H4 (cell line): ENCODE data around the gene GPC5. TPM values are rescaled to one million over a fixed set of nuclear protein-coding genes. Genes with fewer than 3 reads are reported as not detected.

Experiments used
- DNase-seq: peaks from one replicate; pipeline ENCODE4 v3.0.0-alpha.2; 2015; ENCODE audit warnings: low spot score
- total RNA-seq: library from RNA; depleted of rRNA; stranded (reverse); fragments of >200 nt; shearing (Covaris generic); gene quantifications from 2 replicates; pipeline ENCODE4 v1.2.3, GENCODE V29; 2014

Gene GPC5
- total RNA-seq, 1 experiment from 2014 or later: 1.5 TPM

- DNase-seq: no peak
These were observed 139.0 kb downstream of the GPC5 start for GRCh38 chr13:91537376-91537775.

- no peak for DNase-seq
These were observed 141.1 kb downstream of the GPC5 start for GRCh38 chr13:91539286-91540157.

DNA sequence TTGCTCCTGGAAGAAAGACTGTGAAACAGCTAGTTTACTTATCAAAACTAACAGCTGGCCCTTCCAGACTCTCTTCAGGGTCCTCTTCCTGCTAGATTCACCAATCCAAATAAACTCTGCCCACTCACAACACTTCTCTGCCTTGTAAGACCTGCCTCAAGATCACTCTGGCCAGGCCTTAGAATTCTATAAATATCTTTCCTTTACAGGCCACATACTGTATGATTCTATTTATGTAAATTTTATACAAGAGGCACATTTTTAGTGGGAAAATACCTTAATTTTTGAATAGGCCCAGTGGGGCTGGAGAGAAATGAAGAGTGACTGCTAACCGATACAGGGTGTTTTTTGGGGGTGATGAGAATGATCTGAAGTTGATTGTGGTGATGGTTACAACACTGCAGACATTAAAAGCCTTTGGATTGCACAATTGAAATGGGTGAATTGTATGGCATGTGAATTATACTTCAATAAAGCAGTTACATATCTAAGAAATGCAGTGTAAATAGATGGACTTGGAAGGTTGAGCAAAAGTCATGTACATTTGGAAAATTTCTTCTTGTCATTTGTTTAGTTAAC is 141.8 kb downstream of the GPC5 start:
- no peak for DNase-seq

DNA sequence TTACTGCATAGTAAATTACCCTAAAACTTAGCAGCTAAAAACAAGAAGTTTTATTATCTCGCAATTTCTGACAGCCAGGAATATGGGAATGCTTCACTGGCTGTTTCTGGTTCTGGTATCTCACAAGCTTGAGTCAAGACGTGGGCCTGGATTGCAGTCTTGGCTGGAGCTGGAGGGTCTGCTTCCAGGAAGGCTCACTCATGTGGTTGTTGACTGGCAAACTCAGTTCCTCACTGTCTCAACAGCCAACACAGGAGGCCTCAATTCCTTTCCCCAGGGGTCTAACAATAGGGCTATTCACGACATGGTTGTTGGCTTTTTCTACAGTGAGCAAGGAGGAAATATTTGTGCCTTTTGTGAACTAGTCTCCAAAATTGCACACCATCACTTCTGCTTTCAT is 146.3 kb downstream of the GPC5 start:
- no peak for DNase-seq

DNA sequence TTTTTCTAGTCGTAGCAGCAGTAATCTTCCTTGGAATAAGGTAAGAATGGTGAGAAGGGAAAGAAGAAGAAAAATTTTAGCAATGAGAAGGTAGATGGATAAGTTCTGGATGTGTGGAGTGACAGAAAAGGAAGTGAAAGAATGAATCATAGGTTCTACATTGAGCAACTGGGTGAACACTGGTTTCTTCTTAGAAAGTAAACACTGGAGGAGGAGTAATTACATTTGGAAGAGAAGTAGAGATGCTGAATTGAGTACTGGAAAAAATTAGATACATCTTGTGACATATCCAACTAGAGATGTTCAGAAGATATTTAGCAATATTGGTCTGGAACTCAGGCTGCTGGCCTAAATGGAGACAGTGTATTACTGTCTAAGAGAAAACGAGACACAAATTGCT is 148.5 kb downstream of the GPC5 start:
- DNase-seq: peak; percentile 3

DNA sequence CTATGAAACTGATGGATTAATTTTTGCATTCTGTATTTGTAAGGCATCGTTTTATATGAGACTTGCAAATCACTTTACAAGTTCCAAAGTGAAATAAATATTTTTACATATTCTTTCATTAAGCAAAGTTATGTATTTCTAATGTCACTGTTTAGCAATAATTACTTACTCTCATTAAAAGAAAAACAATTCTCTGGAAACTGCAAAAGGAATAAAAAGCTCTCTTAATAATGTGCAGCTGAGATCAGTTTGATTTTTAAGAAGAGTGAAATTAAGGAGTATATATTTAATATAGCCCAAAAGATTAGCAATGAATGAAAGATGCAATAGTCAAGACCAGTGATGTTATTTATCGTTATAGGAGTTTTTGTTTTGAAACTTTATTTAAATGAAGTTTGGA is 155.2 kb downstream of the GPC5 start:
- DNase-seq: no peak

DNA sequence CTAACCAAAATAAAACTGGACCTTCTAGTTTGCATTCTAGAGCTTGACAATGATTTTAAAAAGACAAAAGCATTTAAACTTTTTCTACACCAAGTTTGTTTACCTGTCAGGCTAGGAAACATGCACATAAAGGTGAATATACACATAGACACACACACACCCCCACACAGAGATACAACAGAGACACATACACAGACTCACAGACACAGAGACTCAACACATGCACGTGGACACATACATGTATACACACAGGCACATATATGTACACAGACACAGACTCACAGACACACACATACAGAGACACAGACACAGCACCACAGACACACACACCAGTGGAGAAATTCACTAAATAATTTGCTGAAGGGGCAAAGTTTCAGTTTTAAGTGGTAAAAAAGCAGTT is 155.7 kb downstream of the GPC5 start:
- DNase-seq: no peak

- DNase-seq: no peak
These were observed 159.1 kb downstream of the GPC5 start for GRCh38 chr13:91557328-91558090.

DNA sequence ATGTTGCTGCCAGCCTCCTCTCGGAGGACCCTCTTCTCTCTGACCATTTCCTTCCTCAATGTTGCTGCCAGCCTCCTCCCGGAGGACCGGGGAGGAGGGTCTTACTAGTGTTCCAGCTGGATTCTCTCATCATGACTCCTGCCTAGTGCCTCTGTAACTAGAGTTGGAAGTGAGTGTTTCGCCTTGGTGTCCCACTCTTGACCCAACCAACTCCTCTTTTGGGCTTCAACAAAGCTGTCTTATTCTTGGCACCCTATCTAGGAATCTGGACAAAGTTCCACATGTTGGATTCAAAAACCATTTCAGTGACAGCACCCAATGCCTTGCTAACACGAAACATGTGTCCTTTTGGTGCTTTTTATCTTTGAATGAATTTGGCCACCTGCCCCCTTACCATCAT is 165.4 kb downstream of the GPC5 start:
- DNase-seq: no peak

GRCh38 chr13:91564396-91564795 is 166.0 kb downstream of the GPC5 start:
- no peak for DNase-seq

DNA sequence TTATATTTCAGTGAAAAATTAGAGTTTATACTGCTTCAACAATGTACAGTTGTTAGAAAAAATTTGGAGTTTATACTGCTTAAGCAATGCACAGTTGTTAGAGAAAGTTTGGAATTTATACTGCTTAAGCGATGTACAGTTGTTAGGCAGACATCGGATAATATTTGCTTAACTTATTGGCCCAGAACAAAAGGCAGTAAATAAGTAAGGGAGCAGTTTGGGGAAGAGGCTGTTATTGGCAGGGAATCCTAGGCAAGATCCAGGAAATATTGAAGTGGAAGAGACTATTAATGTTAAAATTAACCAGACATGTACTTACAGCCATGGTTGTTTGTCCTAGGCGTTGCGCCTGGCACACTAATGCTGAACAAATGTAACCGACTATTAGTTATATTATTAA is 166.9 kb downstream of the GPC5 start:
- DNase-seq: no peak

DNA sequence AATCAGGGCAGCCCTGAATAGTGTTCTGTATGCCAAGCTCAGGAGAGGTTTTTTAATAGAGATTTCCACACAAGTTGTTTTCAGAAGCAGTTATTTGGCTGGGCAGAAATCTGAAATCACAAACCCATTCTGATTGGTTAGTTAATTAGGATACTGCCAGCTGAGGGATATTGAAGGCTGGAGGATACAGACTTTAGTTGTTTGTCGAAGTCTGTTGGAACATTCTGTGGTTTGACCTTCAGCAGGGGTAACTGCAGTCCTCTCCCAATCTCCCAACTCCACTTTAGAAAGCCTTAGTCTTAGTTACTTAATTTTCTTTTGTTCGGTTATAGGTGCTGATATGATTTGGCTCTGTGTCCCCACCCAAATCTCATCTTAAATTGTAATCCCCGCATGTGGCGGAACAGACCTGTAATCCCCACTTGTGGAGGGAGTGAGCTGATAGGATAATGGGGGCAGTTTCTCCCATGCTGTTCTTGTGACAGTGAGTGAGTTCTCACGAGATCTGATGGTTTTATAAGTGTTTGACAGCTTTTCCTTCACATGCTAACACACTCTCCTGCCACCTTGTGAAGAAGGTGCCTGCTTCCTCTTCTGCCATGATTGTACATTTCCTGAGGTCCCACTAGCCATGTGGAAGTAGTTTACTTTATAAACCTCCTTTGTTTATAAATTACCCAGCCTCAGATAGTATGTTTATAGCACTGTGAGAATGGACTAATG is 169.2 kb downstream of the GPC5 start:
- DNase-seq: peak; percentile 12

DNA sequence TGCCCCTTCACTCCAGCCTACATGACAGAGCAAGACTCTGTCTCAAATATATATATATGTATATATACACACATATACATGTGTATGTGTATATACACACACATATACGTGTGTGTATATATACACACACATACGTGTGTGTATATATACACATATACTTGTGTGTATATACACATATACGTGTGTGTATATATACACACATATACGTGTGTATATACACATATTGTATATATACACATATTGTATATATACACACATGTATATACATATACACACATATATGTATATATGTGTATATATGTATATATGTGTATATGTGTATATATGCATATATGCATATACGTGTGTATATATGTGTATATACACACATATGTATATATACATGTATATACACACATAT is 173.3 kb downstream of the GPC5 start:
- no peak for DNase-seq

- DNase-seq: no peak
These were observed 174.0 kb downstream of the GPC5 start for GRCh38 chr13:91572439-91572838.

- no peak for DNase-seq
These were observed 174.7 kb downstream of the GPC5 start for GRCh38 chr13:91572944-91573598.

DNA sequence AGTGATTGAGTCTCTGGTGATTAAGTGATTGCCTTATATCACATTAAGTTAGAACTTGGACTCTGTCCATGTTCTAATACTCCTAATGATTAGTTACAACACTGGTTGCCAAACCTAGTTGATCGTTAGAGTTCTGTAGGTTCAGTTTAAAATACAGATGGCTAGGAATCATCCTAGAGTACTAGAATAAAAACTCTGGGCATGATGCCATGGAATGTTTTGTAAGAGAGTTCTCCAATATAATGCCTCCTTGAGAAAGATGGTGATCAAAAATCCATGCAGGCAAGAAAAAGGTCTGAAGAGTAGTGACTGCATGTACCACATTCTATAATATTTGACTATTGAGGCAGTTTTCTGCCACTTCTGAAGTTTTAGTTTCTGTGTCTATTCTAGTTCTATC is 176.3 kb downstream of the GPC5 start:
- DNase-seq: no peak

GRCh38 chr13:91576590-91576989 is 178.2 kb downstream of the GPC5 start:
- DNase-seq: no peak

DNA sequence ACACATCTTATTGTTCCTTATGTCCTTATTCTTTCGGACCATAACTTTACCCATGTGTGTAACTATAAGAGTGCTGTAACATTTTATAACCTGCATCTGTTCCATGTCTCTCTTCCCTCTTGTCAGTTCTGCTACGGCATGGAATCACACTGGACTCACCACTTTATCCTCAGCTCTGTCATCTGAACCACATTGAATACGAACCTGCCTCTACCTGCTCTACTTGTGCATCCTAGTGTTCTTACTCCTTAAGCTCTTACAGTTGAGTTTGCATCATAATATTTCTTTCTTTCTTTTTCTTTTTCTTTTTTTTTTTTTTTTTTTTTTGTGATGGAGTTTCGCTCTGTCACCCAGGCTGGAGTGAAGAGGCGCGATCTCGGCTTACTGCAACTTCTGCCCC is 180.9 kb downstream of the GPC5 start:
- no peak for DNase-seq

DNA sequence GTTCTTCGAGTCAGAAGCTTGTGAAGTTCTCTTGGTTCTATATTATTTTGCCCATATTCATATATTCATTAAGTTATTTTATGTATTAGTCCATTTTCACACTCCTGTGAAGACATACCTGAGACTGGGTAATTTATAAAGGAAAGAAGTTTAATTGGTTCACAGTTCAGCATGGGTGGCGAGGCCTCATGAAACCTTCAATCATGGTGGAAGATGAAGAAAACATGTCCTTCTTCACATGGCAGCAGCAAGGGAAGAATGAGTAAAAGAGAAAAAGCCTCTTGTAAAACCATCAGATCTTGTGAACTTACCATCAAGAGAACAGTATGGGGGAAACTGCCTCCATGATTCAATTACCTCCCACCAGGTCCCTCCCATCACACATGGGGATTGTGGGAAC is 182.3 kb downstream of the GPC5 start:
- no peak for DNase-seq

DNA sequence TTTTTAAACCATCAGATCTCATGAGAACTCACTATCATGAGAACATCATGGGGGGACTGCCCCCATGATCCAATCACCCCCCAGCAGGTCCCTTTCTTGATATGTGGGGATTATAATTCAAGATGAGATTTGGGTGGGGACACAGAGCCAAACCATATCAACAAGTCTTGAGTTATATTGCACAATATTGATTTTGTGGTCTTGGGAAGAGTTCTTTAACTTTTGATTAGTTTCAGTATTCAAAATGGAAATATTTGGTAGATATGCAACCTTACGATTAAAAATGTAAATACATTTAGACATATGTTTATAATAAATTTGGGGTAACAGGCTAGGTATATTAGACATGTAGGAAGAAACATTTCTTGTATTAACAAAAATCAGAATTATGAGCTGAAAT is 188.2 kb downstream of the GPC5 start:
- DNase-seq: no peak

- no peak for DNase-seq
These were observed 190.1 kb downstream of the GPC5 start for GRCh38 chr13:91588541-91588940.
